ENCODE results near the gene CKB.

Gene CKB

DNA sequence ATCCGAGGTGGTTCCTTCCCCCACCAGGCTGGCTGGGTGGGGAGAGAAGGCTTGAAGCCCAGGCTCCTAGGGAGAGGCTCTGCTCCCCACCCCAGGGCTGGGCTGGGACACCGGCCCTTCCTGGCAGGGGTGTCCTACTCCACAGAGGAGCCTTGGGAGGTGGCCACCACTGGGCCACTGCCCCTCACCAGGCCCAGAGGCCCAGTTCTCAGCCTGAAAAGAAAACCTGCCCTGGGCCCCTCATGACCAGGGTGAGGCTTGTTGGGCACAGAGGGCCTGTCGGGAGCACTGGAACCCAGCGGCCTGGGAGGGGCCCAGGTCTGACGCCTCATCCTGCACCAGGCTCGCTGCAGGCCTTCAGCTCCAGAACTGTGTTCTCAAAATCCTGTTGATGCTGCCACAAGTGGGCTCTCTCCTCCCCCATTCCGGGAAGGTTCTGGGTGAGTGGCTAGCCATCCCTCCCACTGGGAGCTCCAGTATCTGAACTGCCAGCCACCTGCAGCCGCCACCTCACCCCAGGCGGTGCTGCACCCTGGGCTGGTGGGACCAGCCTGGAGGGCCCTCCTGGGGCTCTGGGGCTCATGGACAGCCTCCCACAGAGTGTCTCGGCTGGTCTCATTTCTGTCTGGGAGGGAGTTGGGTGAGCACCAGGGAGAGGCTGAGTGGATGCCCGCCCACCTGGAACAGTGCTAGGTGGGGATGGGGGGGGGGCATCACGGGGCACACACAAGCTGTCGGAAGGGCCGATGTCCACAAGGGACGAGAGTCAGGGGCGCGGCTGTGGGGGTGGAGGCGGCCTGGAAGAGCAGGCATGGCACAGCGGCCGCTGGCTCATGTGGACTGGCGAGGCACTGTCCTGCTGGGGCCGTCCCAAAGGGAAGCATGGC is 28.1 kb upstream of the CKB start:
- DNase-seq (ENCODE audit: low read depth in 1 of 2, low spot score in 1 of 2): no peak

DNA sequence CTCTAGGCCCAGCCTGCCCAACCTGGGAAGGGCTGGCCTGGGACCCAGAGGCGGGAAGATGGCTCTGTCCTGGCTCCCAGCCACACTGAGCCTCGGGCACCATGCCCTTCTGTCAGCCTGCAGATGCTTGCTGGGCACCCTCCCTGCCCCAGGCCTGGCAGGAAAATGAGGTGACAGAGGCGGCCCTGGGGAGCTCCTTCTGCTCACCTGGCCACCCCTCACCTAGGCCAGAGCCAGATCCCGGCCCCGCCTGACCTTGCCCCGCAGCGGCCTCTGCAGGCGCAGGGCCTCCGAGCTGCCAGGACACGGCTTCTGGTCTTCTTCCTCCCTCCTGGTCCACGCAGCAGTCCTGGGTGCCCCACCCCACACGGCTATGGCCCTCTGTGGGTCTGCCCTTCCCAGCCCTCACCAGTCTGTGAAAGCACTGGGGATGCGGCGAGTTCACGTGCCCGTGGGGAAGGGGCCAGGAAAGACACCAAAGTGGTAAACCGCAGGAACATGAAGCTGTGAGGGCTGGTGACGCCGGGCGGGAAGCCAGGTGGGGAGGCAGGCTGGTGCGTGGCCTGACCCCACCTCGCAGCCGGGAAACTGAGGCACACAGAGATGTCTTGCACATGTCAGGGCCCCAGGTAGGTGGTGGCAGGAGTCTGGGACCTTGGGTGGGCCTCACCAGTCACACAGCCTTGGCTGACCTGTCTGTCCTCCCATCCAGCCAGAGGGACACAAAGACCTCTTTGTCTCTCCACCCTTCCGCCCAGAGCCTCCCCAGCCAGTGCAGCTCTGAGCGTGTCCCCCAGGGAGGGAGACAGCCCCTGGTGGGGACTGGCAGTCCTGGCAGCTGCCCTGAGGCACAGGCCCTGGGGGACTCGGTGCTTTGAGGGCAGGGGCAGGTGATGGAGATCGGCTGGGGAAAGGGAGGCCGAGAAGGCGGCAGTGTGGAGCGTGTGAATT is 27.0 kb upstream of the CKB start:
- no peak for DNase-seq (ENCODE audit: low read depth in 1 of 2, low spot score in 1 of 2)

DNA sequence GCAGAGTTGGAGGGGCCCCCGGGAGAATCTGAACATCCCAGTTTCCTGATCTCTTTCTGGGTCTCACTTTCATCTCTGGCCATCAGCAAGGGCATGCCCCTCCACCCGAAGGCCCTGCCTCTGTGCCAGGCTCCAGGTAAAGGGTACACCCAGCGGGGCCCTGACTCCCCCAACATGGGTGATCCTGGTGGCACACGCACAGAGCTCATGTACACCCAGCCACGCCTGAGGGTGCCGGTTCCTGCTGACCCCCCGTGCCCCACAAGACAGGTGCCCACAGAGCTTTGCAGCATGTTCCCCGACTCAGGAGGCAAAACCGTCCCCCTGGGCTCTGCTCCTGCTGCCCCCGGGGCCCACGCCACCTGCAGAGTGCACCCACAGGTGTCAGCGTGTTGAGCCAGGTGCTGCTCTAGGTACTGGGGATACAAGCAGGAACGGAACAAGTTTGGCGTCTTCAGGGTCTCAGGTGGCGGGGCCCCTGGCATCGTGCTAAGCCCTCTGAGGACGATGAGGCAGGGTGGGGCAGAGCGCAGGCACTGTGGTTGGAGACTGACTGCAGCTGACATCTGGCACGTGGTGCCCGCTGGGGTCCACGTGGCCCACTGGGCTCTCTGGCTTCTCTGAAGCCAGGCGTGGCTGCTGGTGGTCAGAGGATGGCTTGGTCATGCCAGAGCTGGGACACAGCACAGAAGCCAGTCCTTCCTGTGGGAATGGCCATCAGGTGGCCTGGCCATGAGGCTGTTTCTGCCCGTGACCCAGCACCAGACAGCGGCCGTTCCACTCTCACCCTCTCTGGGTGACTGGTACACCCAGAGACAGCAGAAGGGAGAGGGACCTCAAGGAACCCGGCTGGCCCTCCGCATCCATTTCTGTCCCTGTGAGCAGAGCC is 26.1 kb upstream of the CKB start:
- DNase-seq (ENCODE audit: low read depth in 1 of 2, low spot score in 1 of 2): no peak

DNA sequence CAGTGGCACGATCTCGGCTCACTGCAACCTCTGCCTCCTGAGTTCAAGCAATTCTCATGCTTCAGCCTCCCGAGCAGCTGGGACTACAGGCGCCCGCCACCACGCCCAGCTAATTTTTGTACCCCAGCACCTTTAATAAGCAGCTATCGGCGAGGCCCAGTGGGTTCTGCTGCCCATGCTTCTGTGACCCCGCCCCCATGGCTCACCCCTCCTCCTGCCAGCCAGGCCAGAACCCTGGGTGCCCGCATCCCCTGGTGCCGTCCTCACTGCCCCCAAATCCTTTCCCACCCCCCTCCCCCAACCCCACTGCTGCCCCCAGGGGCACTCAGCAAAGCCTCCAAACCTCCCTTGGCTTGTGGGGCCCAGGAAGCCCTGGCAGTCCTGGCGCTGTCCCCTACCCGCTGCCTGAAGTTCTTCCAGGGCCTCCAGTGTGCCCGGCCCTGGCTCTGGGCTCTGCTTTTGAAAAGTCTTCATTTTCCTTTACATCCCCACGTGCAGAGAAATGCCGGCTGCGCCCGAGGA is 25.4 kb upstream of the CKB start:
- no peak for DNase-seq (ENCODE audit: low read depth in 1 of 2, low spot score in 1 of 2)

DNA sequence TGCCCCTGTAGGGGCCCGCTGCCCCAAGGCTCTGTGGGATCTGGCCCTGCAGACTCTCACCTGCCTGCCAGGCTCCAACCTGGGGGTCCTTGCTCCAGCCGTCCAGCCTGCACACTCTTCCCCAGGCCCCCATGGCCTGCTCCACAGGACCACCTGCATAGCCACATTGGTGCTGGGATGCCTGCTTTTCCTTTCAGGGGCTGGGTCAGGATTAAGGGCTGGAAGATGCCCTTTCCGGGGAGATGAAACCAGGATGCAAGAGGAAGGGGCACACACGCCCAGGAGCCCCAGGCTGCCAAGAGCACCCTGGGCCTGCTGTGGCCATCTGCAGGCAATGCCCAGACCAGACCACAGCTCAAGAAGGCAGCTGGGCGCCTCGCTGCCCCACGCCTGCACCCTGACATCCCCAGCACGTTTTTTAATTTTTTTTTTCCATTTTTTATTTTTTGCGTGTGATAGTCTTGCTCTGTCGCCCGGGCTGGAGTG is 24.9 kb upstream of the CKB start:
- no peak for DNase-seq (ENCODE audit: low read depth in 1 of 2, low spot score in 1 of 2)

DNA sequence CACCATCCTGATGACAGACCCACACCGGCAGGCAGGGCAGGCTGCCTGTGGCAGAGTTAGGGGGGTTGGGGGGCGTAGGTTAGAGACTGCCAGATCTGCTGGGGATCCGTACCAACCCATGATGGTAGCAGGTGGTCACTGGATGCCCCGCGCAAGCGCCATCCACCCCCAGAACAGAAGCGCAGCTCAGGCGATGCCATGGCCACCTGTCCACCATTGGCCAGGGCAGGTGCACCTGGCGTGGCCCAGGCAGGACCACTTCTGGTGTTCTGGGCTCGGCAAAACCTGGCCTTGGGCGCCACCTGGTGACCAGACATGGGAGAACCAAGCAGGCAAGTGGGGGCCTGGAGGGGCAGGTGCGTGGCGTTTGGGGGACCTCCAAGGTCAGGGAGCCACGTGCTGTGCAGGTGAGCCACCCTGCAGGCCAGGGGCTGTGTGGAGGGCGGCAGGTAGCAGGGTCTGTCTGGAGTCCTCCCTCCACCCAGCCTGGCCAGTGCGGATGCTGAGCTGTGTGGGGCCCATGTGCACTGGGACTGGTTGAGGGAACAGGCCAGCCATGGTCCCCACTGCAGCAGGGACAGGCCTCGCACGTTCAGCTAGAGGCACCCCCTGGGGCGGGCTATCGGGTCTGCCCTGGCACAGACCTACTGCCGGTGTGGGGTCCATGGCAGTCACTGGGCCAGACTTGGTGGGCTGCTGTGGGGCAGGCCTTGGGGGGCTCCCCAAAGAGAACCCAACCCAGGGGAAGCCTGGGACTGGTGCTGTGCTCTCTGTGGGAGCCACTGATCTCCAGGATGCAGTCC is 24.2 kb upstream of the CKB start:
- peak; percentile 54 to 69 for DNase-seq (ENCODE audit: low read depth in 1 of 2, low spot score in 1 of 2)

DNA sequence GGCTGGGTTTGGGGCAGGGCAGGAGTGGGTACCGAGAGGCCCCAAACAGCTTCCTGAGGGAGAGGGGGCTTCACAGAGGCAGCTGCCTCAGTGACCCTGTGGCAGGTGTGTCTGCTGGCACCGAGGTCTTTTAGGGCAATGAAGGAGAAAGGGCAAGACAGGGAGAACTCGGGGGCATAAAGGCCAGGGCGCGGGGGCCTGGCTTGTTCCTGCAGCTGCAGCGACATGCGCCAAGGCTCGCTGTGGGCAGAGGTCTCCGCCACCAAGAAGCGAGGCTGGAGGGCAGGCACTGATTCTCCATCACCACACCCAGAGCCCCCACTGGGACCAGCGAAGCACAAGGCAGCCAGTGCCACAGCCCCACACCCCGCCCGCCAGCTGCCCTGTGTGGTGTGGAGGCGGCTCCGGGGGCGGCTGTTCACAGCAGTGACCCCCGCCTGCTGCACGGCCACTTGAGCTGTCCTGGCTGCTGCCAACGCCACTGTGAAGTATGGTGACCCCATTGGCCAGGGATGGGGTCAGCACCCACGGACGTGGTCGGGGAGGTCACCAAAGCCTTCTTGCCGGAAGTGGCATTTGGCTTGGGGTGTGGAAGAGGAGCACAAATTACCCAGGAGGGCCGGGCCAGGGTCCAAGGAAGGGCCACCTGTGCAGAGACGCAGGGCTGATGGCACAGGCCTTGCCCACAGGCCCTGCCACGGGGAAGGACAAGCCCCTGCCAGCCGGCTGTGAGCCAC is 23.5 kb upstream of the CKB start:
- DNase-seq (ENCODE audit: low read depth in 1 of 2, low spot score in 1 of 2): no peak

DNA sequence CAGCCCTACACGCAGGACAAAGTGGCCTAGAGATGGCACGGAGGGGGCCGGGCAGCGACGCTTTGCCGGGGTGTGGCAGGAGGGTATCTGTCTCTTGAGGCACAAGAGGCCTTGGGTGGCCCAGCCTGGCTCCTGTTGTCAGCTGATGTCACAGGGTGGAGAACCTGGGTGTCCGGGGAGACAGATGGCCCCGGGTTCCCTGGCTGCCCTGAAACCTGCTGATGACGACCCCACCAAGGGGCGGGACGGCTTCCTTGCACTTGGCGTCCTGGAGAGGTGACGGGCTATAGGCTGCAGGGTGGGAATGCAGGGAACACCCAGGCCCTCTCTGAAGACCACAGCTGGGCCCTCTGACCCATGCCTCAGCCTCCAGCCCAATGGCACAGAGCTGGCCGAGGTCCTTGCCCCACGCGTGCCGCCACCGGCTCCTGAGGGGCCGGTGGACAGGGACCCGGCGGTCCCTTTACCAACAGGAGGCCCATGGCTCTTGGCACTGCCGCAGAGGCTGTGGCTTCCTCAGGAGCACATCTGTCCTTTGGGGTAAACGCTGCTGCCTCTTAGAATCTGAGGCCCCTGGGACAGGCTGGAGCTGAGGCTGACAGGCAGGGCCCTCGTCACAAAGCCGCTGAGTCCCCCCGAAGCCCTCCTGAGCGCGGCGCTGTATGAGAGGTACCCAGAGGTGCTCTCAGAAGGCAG is 22.7 kb upstream of the CKB start:
- no peak for DNase-seq (ENCODE audit: low read depth in 1 of 2, low spot score in 1 of 2)

DNA sequence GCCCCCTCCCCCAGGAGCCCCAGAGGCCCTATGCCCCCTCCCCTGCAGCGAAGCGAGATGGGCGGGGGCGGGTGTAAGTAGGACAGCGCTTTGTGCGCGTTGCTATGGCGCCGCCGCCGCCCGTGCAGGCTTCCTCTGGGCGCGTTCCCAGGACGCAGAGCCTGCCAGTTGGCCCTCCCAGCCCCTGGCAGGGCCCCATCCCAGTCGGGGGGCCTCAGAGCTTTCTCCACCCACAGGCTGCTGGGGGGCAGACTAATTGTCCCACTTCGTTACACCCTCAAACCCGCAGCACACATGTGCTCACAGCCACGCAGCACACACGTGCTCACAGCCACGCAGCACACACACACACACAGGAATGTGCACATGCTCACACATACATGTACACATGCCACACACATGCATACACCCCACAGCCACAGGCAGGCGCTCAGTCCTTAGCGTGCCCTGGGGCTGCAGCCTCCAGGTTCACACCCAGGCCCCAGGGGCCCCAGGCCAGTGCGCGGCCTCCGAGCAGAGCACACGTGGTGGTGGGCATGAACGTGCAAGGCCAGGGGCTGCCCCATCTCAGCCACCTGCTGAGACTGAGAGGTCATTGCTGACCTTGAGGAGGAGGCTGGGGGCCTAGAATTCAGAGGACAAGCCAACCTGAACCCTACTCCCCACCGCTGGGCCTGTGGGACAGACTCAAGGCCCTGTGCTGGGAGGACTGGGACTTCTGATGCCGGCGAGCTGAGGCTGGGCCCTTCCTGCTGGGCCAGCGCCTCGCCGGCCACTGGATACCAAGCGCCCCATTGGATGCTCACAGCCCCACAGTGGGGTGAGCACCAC is 22.0 kb upstream of the CKB start:
- DNase-seq (ENCODE audit: low read depth in 1 of 2, low spot score in 1 of 2): no peak

DNA sequence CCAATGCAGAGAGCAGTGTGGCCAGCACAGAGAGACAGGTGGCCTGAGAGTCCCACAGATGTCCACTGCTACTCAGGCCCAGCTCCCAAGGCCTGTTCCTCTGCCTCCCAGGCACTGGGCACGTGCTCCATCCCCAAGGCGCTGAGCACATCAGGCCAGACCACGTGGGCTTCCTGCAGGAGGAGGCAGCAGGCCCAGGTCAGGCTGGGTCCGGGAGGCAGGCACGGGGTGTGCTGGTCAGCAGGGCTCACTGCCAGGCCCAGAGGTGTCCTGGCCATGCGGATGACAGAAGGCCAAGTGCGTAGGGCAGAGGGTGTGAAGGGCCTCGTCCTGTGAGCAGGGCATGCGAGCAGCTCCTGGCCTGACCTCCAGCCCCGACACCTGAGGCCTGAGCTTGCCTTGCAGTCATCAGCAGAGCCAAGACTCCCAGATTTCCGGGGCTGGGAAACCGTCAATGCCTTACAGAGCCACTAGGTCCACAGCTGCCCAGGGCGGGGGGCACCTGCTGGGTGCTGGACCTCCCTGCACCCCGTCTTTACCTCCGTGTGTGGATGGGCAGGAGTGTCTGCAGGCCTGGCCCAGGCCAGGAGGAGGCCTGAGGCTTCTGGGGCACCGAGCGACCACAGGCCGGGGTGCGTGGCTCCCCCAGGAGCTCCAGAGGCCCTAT is 21.2 kb upstream of the CKB start:
- no peak for DNase-seq (ENCODE audit: low read depth in 1 of 2, low spot score in 1 of 2)

DNA sequence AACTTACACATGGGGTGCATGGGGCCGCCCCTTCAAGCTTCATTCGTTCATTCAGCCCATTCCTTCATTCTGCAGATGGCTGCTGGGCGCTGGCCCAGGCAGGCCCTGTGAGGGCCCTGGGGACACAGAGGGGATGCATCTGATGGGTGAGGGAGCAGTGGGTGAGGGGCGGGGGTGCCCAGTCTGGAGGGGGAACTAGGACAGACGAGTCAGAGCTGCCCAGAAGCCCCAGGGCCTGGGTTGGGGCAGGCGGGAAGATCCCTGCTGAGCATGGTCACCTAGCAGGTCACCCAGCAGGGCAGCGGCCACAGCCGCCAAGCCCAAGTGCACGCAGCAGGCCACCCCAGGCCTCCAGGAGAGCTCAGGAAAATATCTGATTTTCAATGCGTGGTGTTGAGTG is 20.5 kb upstream of the CKB start:
- no peak for DNase-seq (ENCODE audit: low read depth in 1 of 2, low spot score in 1 of 2)

DNA sequence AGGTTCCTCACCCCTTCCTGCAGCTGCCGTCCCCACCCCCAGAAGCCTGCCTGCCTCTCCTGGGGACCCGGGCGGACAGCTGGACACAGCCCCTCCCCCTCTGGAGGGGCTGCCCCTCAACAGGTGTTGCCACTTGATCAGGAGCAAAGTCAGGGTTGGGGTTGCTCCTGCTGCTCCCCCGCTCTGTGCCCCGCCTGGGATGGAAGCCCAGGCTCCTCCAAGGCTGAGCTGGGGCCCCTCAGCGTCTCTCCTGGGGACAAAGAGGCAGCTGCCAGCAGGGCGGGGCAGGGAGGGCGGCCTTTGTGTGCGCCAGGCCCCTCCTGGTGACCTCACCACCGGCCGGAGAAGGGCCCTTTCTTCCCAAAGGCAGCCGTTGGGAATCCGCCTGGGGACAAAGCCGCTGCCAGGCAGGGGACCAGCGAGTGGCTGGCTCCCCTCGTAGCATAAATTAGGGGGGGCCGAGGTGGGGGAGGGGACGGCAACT is 20.0 kb upstream of the CKB start:
- no peak for DNase-seq (ENCODE audit: low read depth in 1 of 2, low spot score in 1 of 2)

DNA sequence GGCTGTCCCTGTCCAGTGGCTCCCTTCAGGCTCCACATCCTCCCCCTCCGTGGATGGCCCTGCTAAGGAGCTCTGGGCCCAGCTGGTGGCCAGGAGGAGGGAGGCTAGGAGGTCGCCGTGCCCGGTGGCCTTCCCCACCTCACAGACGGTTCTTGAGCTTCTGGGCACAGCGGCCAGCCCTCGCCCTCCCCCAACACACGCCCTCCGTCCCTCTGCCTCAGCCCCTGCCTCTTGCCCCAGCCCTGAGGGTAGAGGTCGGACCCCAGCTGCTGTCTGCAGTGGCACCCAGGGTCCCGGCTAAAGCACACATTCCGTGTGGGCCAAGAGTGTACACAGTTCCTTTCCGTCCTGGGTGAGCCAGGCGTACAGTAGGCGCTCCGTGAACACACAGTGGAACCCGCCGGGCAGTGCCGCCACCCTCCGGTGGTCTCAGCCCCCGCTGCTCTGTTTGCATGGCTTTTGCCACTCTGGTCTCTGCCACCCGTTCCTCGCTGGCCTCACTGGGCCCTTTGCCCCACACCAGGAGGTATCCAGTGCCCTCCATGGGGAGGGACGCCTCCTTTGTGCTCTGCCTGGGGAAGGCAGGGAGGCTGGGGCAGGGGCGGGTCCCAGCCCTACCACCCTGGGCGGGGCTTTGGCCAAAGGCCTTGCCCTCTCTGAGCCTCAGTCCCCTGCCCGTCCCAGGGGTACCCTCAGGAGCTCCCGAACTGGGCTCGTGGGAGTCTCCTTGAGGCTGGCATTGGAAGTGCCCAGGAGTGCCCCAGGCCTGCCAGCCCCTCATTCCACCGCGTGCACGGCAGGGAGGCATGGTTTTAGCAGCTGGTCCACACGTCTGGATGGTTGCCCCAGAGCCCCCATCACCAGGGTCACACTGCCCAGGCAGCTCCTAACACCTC is 19.3 kb upstream of the CKB start:
- no peak for DNase-seq (ENCODE audit: low read depth in 1 of 2, low spot score in 1 of 2)

DNA sequence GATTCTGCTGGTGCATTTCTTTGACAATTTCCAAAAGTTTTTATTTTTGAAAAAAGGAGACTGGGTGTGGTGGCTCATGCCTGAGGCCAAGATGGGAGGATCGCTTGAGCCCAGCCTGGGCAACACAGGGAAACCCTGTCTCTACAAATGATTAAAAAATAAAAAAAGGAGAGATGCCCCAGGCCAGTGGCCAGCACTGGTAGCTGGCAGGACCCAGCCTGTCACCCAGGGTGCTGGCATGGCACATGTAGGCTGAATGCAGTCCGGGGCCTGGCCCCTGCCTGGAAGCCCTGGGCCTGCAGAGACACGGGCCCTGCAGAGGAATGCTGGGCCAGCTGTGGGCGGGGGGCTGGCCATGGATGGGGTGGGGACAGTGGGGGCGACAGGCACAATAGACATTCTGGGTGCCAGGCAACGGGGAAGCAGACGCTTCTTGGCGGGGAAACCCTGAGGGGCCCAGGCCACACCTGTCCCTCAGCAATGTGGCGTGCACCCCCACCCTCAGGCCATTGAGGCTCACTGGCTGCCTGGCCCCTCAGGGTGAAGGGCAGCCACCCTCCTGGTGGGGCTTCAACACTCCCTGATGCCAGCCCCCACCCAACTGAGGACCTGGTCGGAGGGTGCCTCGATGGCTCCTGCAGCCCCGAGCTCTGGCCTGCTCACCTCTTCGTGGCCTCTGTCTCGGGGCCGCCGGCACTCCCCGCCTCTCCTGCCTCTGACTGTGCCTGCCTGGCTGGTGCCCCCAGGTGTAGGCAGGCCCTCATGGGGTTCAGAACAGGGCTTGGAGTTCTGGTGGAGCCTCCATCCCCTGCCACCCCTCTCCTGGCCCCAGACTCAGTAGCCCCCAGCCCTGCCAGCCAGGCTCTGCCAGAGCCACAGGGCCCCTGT is 18.4 kb upstream of the CKB start:
- no peak for DNase-seq (ENCODE audit: low read depth in 1 of 2, low spot score in 1 of 2)

Data from stimulated activated CD4-positive, alpha-beta T cell treated with anti-CD3 and anti-CD28 coated beads, Interleukin-15, amount 100 ng/mL, for 1 hour (primary cell).